ENCODE results near the gene POLR1B. TPM values are rescaled to one million over a fixed set of nuclear protein-coding genes. Genes with fewer than 3 reads are reported as not detected.

POLR1B gene
- total RNA-seq, 1 donor from 2014 or later, result 12.1 TPM

DNA sequence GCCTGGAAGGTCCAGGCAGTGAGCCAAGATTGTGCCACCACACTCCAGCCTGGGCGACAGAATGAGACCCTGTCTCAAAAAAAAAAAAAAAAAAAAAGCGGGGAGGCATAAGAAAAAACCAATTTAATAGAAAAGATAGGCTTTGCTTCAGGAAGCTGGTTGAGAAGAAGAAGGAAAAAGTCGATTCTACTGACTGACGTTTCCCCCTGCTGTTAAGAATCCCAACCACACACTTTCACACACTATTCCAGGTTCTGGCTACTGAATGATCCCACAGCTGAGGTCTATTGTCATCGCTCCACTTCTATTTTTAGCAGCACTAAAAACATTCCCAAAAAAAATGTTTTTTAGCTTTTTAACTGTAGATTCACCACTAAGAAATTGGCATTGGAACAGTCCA is 35.5 kb downstream of the POLR1B start:
- peak overlapping the region; percentile 22 for H3K27ac Mint-ChIP-seq (ENCODE audit: unreplicated experiment)
- no peak for DNase-seq (ENCODE audit: low spot score)
- H3K36me3 Mint-ChIP-seq (ENCODE audit: low read depth), result peaks cover 21% of the 10 kb centered on the region
- no peaks in the 10 kb centered on the region for H3K9me3 Mint-ChIP-seq (ENCODE audit: low read depth)
- H3K4me3 Mint-ChIP-seq (ENCODE audit: unreplicated experiment), result no peak overlapping the region
- peaks cover 25% of the 10 kb centered on the region for H3K4me1 Mint-ChIP-seq (ENCODE audit: low read depth)
- TF ChIP-seq, protein P1, sequence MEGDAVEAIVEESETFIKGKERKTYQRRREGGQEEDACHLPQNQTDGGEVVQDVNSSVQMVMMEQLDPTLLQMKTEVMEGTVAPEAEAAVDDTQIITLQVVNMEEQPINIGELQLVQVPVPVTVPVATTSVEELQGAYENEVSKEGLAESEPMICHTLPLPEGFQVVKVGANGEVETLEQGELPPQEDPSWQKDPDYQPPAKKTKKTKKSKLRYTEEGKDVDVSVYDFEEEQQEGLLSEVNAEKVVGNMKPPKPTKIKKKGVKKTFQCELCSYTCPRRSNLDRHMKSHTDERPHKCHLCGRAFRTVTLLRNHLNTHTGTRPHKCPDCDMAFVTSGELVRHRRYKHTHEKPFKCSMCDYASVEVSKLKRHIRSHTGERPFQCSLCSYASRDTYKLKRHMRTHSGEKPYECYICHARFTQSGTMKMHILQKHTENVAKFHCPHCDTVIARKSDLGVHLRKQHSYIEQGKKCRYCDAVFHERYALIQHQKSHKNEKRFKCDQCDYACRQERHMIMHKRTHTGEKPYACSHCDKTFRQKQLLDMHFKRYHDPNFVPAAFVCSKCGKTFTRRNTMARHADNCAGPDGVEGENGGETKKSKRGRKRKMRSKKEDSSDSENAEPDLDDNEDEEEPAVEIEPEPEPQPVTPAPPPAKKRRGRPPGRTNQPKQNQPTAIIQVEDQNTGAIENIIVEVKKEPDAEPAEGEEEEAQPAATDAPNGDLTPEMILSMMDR (IDR thresholded peaks at IDR 0.05), result peak; percentile 72
- H3K27me3 Mint-ChIP-seq (ENCODE audit: low read depth), result no peaks in the 10 kb centered on the region

DNA sequence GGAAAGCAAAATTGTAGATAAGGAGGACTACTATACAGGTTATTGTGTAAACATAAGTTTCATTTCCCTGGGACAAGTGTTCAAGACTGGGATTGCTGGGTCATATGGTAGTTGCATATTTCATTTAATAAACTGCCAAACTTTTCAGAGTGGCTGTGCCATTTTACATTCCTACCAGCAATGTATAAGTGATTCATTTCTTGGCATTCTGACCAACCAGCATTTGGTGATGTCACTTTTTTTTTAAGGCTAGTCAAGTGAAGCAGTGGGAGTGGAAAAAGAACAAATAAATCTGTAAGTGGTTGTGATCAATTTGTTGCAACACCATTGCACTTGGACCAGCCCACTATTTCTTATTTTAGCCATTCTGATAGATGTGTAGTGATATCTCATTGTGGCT is 37.0 kb downstream of the POLR1B start:
- Mint-ChIP-seq H3K27ac (ENCODE audit: unreplicated experiment) (no peak overlapping the region), H3K9me3 (ENCODE audit: low read depth) (no peaks in the 10 kb centered on the region), H3K4me3 (ENCODE audit: unreplicated experiment) (no peak overlapping the region), H3K36me3 (ENCODE audit: low read depth) (peaks cover 16% of the 10 kb centered on the region), H3K27me3 (ENCODE audit: low read depth) (no peaks in the 10 kb centered on the region), H3K4me1 (ENCODE audit: low read depth) (peaks cover 34% of the 10 kb centered on the region)
- TF ChIP-seq, protein P1 (IDR thresholded peaks at IDR 0.05), result peak; percentile 57
- DNase-seq (ENCODE audit: low spot score), result no peak

DNA sequence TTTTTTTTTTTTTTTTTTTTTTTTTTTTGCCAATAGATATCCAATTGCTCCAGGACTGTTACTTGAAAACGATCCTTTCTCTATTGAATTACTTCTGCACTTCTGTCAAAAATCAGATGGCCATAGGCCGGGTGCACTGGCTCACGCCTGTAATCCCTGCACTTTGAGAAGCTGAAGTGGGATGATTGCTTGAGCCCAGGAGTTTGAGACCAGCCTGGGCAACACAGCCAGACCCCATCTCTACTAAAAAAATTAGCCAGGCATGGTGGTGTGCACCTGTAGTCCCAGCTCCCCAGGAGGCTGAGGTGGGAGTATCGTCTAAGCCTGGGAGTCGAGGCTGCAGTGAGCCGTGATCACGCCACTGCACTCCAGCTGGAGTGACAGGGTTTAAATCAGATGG is 37.8 kb downstream of the POLR1B start:
- no peaks in the 10 kb centered on the region for H3K27me3 Mint-ChIP-seq (ENCODE audit: low read depth)
- H3K36me3 Mint-ChIP-seq (ENCODE audit: low read depth), result peaks cover 9% of the 10 kb centered on the region
- TF ChIP-seq, protein P1 (IDR thresholded peaks at IDR 0.05), result no peak
- no peak for DNase-seq (ENCODE audit: low spot score)
- no peak overlapping the region for H3K27ac Mint-ChIP-seq (ENCODE audit: unreplicated experiment)
- H3K4me3 Mint-ChIP-seq (ENCODE audit: unreplicated experiment), result no peak overlapping the region
- no peaks in the 10 kb centered on the region for H3K9me3 Mint-ChIP-seq (ENCODE audit: low read depth)
- peaks cover 39% of the 10 kb centered on the region for H3K4me1 Mint-ChIP-seq (ENCODE audit: low read depth)

DNA sequence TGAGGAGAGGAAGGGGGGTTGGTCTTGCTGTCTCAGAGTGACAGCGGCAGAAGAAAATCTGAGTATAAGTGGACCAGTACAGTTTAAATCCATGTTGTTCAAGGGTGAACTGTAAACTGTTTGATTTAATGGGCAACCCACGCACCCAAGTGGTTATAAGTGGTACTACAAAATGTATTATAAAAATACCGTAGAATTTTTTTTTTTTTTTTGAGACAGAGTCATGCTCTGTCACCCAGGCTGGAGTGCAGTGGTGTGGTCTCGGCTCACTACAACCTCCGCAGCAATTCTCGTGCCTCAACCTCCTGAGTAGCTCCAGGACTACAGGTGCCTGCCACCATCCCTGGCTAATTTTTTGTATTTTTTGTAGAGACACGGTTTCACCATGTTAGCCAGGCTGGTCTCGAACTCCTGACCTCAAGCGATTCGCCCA is 40.1 kb downstream of the POLR1B start:
- no peaks in the 10 kb centered on the region for H3K27me3 Mint-ChIP-seq (ENCODE audit: low read depth)
- TF ChIP-seq, protein P1 (IDR thresholded peaks at IDR 0.05), result peak; percentile 81
- peak overlapping the region; percentile 30 for H3K27ac Mint-ChIP-seq (ENCODE audit: unreplicated experiment)
- DNase-seq (ENCODE audit: low spot score), result no peak
- H3K4me3 Mint-ChIP-seq (ENCODE audit: unreplicated experiment), result no peak overlapping the region
- H3K36me3 Mint-ChIP-seq (ENCODE audit: low read depth), result peaks cover 3% of the 10 kb centered on the region
- H3K9me3 Mint-ChIP-seq (ENCODE audit: low read depth), result no peaks in the 10 kb centered on the region
- H3K4me1 Mint-ChIP-seq (ENCODE audit: low read depth), result peaks cover 47% of the 10 kb centered on the region

DNA sequence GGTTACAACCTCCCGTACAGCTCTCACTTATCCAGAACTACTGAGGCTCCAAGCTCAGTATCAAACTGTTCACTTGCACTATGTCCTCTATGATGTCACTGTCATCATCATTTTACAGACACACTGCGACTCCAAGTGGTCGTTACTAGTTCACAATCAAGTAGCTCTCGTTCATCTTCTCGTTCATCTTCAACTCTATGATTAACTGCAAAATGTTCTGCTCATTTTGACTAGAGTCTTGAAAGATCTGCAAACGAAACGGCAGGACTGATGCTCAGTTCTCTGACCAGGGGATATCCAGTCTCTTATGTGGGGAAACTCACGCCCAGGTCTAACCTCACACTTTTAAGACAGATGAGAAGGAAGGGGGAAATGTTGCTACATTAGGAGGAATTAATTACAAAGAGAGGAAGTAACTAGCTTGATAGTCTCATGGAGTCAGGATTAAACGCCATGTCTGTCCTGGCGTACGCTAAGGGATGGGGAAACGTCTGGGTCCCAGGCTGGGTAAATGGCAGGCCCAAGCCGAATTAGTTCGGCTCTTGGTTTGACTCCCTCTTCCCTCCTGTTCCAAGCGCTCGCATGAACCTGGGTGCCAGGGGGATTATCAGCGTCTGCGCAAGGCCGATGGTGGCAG is 41.4 kb downstream of the POLR1B start:
- Mint-ChIP-seq H3K27ac (ENCODE audit: unreplicated experiment) (peak overlapping the region; percentile 99), H3K36me3 (ENCODE audit: low read depth) (peaks cover 6% of the 10 kb centered on the region), H3K9me3 (ENCODE audit: low read depth) (no peaks in the 10 kb centered on the region), H3K27me3 (ENCODE audit: low read depth) (no peaks in the 10 kb centered on the region), H3K4me1 (ENCODE audit: low read depth) (peaks cover 42% of the 10 kb centered on the region), H3K4me3 (ENCODE audit: unreplicated experiment) (peak overlapping the region; percentile 85)
- no peak for DNase-seq (ENCODE audit: low spot score)
- TF ChIP-seq, protein P1 (IDR thresholded peaks at IDR 0.05), result no peak

Data from chondrocyte (in vitro differentiated cells).